Activated naive CD4-positive, alpha-beta T cell treated with anti-CD3 and anti-CD28 coated beads for 36 hours (primary cell): ENCODE results near the gene LCN15. TPM values are rescaled to one million over a fixed set of nuclear protein-coding genes. Genes with fewer than 3 reads are reported as not detected.
A peak's percentile ranks its signal among the peaks of the same experiment; 100 is the strongest.

Experiments
- CTCF ChIA-PET: fragments of 350-600 bp; sonication (Branson Sonifier 250); formaldehyde crosslinking; loops from one replicate; lab custom pipeline; 2021; ENCODE audit warnings: antibody characterized with exemption; lab: Charles Lee
- DNase-seq: peaks from one replicate; pipeline ENCODE4 v3.0.0-alpha.2; 2020
- H3K27ac Mint-ChIP-seq: one replicate; pipeline ENCODE4 v1.8.0; 2021; ENCODE audit warnings: mild to moderate bottlenecking, mixed read lengths
- H3K27me3 Mint-ChIP-seq: one replicate; pipeline ENCODE4 v1.8.0; 2021; ENCODE audit warnings: low read depth, mixed read lengths
- H3K36me3 Mint-ChIP-seq: one replicate; pipeline ENCODE4 v1.8.0; 2021; ENCODE audit warnings: low read depth, mixed read lengths
- H3K4me1 Mint-ChIP-seq: one replicate; pipeline ENCODE4 v1.8.0; 2021; ENCODE audit warnings: low read depth, mixed read lengths
- H3K4me3 Mint-ChIP-seq: one replicate; pipeline ENCODE4 v1.8.0; 2021; ENCODE audit warnings: mild to moderate bottlenecking, moderate library complexity, mixed read lengths
- H3K9me3 Mint-ChIP-seq: one replicate; pipeline ENCODE4 v1.8.0; 2021; ENCODE audit warnings: mixed read lengths
- intact Hi-C: fragments of 100-400 bp; cut with micrococcal nuclease; formaldehyde crosslinking; loops from one replicate; pipeline ENCODE4 v1.15.1; 2023
- total RNA-seq, 2 experiments: library from RNA; stranded (reverse); gene quantifications; one replicate each; pipeline ENCODE4 v1.2.3, GENCODE V29; 2021

LCN15 gene
- total RNA-seq, 2 experiments from 2014 or later: not detected

- no peak overlapping the region for H3K27ac Mint-ChIP-seq
- intact Hi-C loops: loop anchor here (1.0 kb wide), 1 partner anchor 19 kb away; no protein-coding TSS in a partner anchor
- CTCF ChIA-PET: interaction anchor here (1.7 to 4.3 kb wide), 3 partner anchors 10 to 250 kb away, joined by 4 to 27 read pairs (median 7); no protein-coding TSS in a partner anchor
These were observed 20.7 kb upstream of the LCN15 start for GRCh38 chr9:136784997-136785361.

GRCh38 chr9:136784249-136784996, 20.1 kb upstream of the LCN15 start:
- DNase-seq: no peak
- Mint-ChIP-seq H3K27me3 (no peaks in the 10 kb centered on the region), H3K4me3 (no peak overlapping the region), H3K36me3 (no peaks in the 10 kb centered on the region), H3K27ac (peak overlapping the region; percentile 15), H3K9me3 (no peaks in the 10 kb centered on the region), H3K4me1 (peaks cover 11% of the 10 kb centered on the region)
- intact Hi-C loops: loop anchor here (1.0 kb wide), 1 partner anchor 18 kb away; no protein-coding TSS in a partner anchor
- CTCF ChIA-PET: interaction anchor here (0.7 to 2.3 kb wide), 5 partner anchors 9 to 40 kb away, joined by 3 to 7 read pairs (median 4); no protein-coding TSS in a partner anchor

More at GRCh38 chr9:136784997-136785361, 20.7 kb upstream of the LCN15 start:
- Mint-ChIP-seq H3K36me3 (no peaks in the 10 kb centered on the region), H3K4me1 (peaks cover 11% of the 10 kb centered on the region), H3K9me3 (no peaks in the 10 kb centered on the region), H3K4me3 (no peak overlapping the region), H3K27me3 (no peaks in the 10 kb centered on the region)
- no peak for DNase-seq

- no peaks in the 10 kb centered on the region for H3K36me3 Mint-ChIP-seq
- H3K27me3 Mint-ChIP-seq: peaks cover 2% of the 10 kb centered on the region
- CTCF ChIA-PET: no interaction called here
- no peak overlapping the region for H3K27ac Mint-ChIP-seq
- peaks cover 4% of the 10 kb centered on the region for H3K4me1 Mint-ChIP-seq
- H3K9me3 Mint-ChIP-seq: no peaks in the 10 kb centered on the region
- intact Hi-C loops: no loop called here
- H3K4me3 Mint-ChIP-seq: no peak overlapping the region
- no peak for DNase-seq
These were observed 18.1 kb upstream of the LCN15 start for GRCh38 chr9:136782452-136782851.

- CTCF ChIA-PET: interaction anchor here (0.5 to 2.7 kb wide), 4 partner anchors 9 to 243 kb away, joined by 3 to 18 read pairs (median 4); partner anchors contain the start of gene TMEM141
- Mint-ChIP-seq H3K27me3 (peaks cover 2% of the 10 kb centered on the region), H3K9me3 (no peaks in the 10 kb centered on the region), H3K27ac (no peak overlapping the region), H3K4me3 (no peak overlapping the region), H3K36me3 (no peaks in the 10 kb centered on the region), H3K4me1 (peaks cover 4% of the 10 kb centered on the region)
- intact Hi-C loops: no loop called here
- no peak for DNase-seq
These were observed 15.5 kb upstream of the LCN15 start for GRCh38 chr9:136779808-136780207.

GRCh38 chr9:136777359-136777758, 13.0 kb upstream of the LCN15 start:
- intact Hi-C loops: no loop called here

GRCh38 chr9:136776947-136777346, 12.6 kb upstream of the LCN15 start:
- no peak overlapping the region for H3K4me3 Mint-ChIP-seq
- no peak for DNase-seq
- H3K36me3 Mint-ChIP-seq: no peaks in the 10 kb centered on the region
- H3K27ac Mint-ChIP-seq: no peak overlapping the region
- intact Hi-C loops: no loop called here
- peaks cover 14% of the 10 kb centered on the region for H3K9me3 Mint-ChIP-seq
- CTCF ChIA-PET: interaction anchor here (0.9 to 2.8 kb wide), 5 partner anchors 10 to 258 kb away, joined by 3 to 23 read pairs (median 9); no protein-coding TSS in a partner anchor
- H3K4me1 Mint-ChIP-seq: no peaks in the 10 kb centered on the region
- H3K27me3 Mint-ChIP-seq: peaks cover 6% of the 10 kb centered on the region

More at GRCh38 chr9:136777359-136777758, 13.0 kb upstream of the LCN15 start:
- Mint-ChIP-seq H3K4me1 (no peaks in the 10 kb centered on the region), H3K36me3 (no peaks in the 10 kb centered on the region), H3K27ac (no peak overlapping the region), H3K4me3 (no peak overlapping the region), H3K27me3 (peaks cover 6% of the 10 kb centered on the region), H3K9me3 (peaks cover 11% of the 10 kb centered on the region)
- no peak for DNase-seq
- CTCF ChIA-PET: interaction anchor here (0.9 to 2.8 kb wide), 9 partner anchors 8 to 459 kb away, joined by 3 to 23 read pairs (median 6); no protein-coding TSS in a partner anchor

- Mint-ChIP-seq H3K36me3 (no peaks in the 10 kb centered on the region), H3K27ac (no peak overlapping the region), H3K4me1 (peaks cover 2% of the 10 kb centered on the region), H3K4me3 (no peak overlapping the region), H3K27me3 (peaks cover 6% of the 10 kb centered on the region), H3K9me3 (peaks cover 14% of the 10 kb centered on the region)
- intact Hi-C loops: no loop called here
- DNase-seq: no peak
- CTCF ChIA-PET: interaction anchor here (0.6 to 1.4 kb wide), 3 partner anchors 9 to 16 kb away, joined by 4 to 8 read pairs (median 4); no protein-coding TSS in a partner anchor
These were observed 10.9 kb upstream of the LCN15 start for GRCh38 chr9:136775191-136775590.

- H3K36me3 Mint-ChIP-seq: no peaks in the 10 kb centered on the region
- H3K4me1 Mint-ChIP-seq: peaks cover 6% of the 10 kb centered on the region
- peaks cover 10% of the 10 kb centered on the region for H3K27me3 Mint-ChIP-seq
- no peak overlapping the region for H3K27ac Mint-ChIP-seq
- intact Hi-C loops: no loop called here
- CTCF ChIA-PET: interaction anchor here (0.6 to 1.4 kb wide), 3 partner anchors 8 to 16 kb away, joined by 4 to 8 read pairs (median 4); no protein-coding TSS in a partner anchor
- H3K9me3 Mint-ChIP-seq: peaks cover 14% of the 10 kb centered on the region
- no peak overlapping the region for H3K4me3 Mint-ChIP-seq
- DNase-seq: no peak
These were observed 10.2 kb upstream of the LCN15 start for GRCh38 chr9:136774416-136775045.

GRCh38 chr9:136773386-136774044, 9.2 kb upstream of the LCN15 start:
- Mint-ChIP-seq H3K27me3 (peaks cover 8% of the 10 kb centered on the region), H3K4me3 (no peak overlapping the region), H3K4me1 (peaks cover 6% of the 10 kb centered on the region), H3K36me3 (no peaks in the 10 kb centered on the region), H3K27ac (no peak overlapping the region), H3K9me3 (peaks cover 14% of the 10 kb centered on the region)
- intact Hi-C loops: no loop called here
- CTCF ChIA-PET: no interaction called here
- DNase-seq: no peak

- Mint-ChIP-seq H3K4me1 (peaks cover 12% of the 10 kb centered on the region), H3K36me3 (no peaks in the 10 kb centered on the region), H3K27me3 (peaks cover 16% of the 10 kb centered on the region), H3K4me3 (no peak overlapping the region), H3K9me3 (peaks cover 14% of the 10 kb centered on the region), H3K27ac (no peak overlapping the region)
- CTCF ChIA-PET: interaction anchor here (0.5 to 1.5 kb wide), 3 partner anchors 14 to 139 kb away, joined by 3 to 4 read pairs (median 4); partner anchors contain the start of gene LCN8
- no peak for DNase-seq
- intact Hi-C loops: no loop called here
These were observed 7.6 kb upstream of the LCN15 start for GRCh38 chr9:136771907-136772415.

- peaks cover 18% of the 10 kb centered on the region for H3K4me1 Mint-ChIP-seq
- no peaks in the 10 kb centered on the region for H3K36me3 Mint-ChIP-seq
- no peak overlapping the region for H3K4me3 Mint-ChIP-seq
- CTCF ChIA-PET: interaction anchor here (0.8 to 2.1 kb wide), 2 partner anchors 8 to 16 kb away, joined by 6 to 7 read pairs; no protein-coding TSS in a partner anchor
- peak; percentile 70 for DNase-seq
- H3K27ac Mint-ChIP-seq: no peak overlapping the region
- intact Hi-C loops: loop anchor here (5.0 kb wide), 1 partner anchor 67 kb away; no protein-coding TSS in a partner anchor
- peaks cover 19% of the 10 kb centered on the region for H3K27me3 Mint-ChIP-seq
- H3K9me3 Mint-ChIP-seq: peaks cover 14% of the 10 kb centered on the region
These were observed 5.4 kb upstream of the LCN15 start for GRCh38 chr9:136769710-136770191.
